GM12875 (cell line): ENCODE results near the gene MRPL1.

ENCODE experiments used
- H3K4me3 ChIP-seq: one replicate; pipeline ENCODE4 v1.5.1; 2011; ENCODE audit warnings: low read depth, low read length, control low read depth
- TF ChIP-seq, protein P1 (sequence below): IDR thresholded peaks from 2 replicates; pipeline ENCODE4 v1.5.1; 2011; ENCODE audit warnings: low read depth, mild to moderate bottlenecking, control low read depth, inconsistent platforms, low read length, moderate library complexity, borderline replicate concordance; ENCODE audit not compliant: insufficient read depth

MRPL1 gene

DNA sequence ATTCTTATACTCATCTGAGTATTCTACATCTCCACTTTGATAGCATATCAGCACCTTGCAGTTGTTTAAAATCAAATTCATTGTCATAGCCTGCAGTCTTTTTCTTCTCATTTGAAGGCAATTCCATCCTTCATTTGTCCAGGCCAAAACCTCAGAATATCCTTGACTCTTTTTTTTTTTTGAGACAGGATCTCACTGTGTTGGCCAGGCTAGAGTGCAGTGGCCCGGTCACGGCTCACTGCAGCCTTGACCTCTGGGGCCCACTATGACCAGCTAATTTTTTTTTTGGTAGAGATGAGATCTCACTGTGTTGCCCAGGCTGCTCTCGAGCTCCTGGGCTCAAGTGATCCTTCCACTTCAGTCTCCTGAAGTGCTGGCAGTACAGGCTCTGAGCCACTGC lies 2.6 kb downstream of the MRPL1 start:
- no peak overlapping the region for H3K4me3 ChIP-seq
- TF ChIP-seq, protein P1, sequence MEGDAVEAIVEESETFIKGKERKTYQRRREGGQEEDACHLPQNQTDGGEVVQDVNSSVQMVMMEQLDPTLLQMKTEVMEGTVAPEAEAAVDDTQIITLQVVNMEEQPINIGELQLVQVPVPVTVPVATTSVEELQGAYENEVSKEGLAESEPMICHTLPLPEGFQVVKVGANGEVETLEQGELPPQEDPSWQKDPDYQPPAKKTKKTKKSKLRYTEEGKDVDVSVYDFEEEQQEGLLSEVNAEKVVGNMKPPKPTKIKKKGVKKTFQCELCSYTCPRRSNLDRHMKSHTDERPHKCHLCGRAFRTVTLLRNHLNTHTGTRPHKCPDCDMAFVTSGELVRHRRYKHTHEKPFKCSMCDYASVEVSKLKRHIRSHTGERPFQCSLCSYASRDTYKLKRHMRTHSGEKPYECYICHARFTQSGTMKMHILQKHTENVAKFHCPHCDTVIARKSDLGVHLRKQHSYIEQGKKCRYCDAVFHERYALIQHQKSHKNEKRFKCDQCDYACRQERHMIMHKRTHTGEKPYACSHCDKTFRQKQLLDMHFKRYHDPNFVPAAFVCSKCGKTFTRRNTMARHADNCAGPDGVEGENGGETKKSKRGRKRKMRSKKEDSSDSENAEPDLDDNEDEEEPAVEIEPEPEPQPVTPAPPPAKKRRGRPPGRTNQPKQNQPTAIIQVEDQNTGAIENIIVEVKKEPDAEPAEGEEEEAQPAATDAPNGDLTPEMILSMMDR: no peak

DNA sequence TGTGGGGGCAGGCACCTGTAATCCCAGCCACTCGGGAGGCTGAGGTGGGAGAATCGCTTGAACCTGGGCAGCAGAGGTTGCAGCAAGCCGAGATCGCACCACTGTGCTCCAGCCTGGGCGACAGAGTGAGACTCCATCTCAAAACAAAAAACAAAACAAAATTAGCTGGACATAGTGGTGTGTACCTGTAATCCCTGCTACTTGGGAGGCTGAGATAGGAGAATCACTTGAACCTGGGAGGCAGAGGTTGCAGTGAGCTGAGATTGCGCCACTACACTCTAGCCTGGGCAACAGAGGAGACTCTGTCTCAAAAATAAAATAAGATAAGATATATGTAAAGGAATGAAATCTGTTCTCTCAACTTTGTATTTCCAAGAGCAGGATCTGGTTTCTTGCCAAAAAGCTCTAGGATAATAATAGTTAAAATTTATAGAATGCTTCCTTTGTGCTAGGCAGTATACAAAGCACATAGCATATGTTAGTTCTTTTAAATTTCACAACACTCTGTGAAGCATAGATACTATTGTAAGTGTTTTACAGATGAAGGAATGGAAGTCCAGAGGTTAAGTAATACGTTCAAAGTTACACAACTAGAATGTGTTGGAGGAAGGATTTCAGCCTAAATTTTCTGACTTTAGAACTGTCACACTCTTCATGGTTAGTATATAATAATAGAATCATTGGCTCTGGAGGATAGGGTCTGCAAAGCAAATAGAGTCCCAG lies 10.3 kb downstream of the MRPL1 start:
- TF ChIP-seq, protein P1: no peak
- no peak overlapping the region for H3K4me3 ChIP-seq

DNA sequence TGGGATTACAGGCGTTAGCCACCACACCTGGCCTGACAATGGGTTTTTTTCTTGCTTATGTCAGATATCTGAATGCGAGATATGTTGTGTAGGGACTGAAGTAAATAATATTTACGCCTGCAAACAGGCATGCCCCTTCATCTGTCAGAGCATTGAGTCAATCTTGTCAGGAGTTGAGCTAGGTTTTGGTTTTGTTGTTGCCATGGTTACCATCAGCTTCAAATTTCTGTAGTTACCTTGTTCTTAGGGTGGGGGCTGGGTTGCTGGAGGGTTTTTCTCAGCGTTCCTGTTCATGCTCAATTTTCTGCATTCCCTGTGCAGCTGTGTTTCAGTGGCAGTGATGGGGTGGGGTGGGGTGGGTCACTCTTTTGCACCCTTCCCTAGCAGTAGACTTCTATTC lies 14.5 kb downstream of the MRPL1 start:
- no peak overlapping the region for H3K4me3 ChIP-seq
- TF ChIP-seq, protein P1: no peak

DNA sequence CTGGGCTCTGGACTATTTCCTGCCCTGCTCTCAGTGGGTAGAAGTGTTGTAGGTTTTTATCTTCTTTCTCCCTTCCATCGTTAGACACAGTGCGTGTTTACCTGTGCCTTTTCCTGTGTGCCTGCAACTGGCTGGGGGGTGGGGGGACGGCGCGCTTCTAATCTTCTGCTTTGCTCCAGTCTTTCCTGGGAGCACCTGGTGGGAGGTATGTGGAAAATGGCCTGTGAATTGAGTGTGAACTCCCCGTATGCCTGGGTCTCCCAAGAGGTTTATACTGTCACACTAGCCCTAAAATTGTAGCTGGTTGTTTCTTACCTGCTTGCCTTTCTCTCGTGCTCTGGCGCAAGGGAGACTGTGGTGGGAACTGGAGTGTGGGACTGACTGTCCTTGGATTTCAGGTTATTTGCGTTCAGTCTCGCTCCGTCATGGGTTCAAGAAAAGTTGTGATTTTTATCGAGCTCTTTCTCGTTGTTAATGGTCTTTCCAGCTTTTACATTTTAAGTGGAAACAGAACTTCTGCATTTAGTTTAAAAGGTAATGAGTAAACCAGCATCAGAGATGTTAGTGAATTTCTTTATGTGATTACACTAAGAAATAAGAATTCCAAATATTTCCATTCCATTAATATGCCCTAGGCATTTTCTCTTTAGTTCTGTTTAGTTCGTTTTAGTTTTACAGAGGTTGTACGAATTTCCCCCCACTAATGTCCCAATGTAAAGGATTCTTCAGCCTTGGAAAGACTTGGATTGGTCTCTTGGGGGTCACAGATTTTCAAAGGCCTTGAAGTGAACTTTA lies 15.3 kb downstream of the MRPL1 start:
- H3K4me3 ChIP-seq: no peak overlapping the region
- TF ChIP-seq, protein P1: no peak

DNA sequence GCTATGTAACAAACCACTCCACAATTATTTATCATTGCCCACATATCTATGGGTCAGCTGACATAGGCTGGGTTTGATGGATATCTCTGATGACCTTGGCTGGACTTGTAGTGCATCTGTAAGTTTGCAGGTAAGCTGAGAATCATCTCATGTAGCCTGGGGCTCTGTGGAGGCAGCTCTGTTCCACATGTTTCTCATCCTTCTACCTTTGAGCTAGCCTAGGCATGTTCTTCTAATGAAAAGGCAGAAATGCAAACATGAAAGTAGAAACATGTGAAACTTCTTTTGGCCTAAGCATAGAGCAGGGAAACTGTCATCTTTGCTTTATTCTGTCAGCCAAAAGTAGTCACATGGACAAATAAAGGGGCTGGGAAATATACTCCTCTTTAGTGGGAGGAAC lies 18.2 kb downstream of the MRPL1 start:
- TF ChIP-seq, protein P1: no peak
- H3K4me3 ChIP-seq: no peak overlapping the region

DNA sequence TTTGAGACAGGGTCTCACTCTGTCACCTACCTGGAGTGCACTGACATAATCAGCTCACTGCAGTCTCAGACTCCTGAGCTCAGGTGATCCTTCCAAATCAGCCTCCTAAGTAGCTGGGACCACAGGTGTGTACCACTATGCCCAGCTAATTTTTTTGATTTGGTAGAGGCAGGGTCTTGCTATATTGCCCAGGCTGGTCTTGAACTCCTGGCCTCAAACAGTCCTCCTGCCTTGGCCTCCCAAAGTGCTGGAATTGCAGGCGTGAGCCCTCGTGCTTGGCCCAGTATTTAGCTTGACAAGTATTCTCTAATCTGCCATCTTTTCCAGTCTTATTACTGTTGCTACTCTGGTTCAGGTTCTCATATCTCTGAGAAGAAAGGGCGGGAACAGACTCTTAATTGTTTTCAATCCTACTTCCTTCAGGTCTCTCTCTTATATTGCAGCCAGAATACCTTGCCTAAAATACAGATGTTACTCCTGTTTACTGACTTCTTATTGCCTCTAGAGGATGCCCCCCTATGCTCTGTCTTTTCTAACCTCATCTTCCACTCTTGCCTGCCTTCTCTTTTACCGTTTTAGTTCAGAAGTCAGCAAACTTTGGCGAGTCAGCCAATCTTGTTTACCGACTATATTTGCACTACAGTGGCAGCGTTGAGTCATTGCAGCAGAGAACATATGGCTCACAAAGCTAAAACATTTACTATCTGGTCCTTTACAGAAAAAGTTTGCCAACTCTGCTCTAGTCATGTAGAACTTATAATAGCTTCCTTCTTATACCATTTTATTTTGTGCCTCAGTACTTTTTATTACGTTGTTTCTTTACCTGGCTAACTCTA lies 19.0 kb downstream of the MRPL1 start:
- TF ChIP-seq, protein P1: no peak
- no peak overlapping the region for H3K4me3 ChIP-seq
